SK-N-MC (cell line): ENCODE measurements around the gene HSPA14.

Experiments
- EZH2 ChIP-seq: fragments of 200-600 bp; sonication (generic); IDR thresholded peaks from one replicate; pipeline ENCODE4 v1.6.1; 2017; ENCODE audit warnings: antibody characterized with exemption
- FOXP2 ChIP-seq: optimal IDR thresholded peaks from 2 replicates; pipeline ENCODE3; 2011; ENCODE audit warnings: mild to moderate bottlenecking, moderate library complexity; ENCODE audit not compliant: insufficient read depth; ENCODE audit errors: extremely low read length, control extremely low read depth
- POLR2AphosphoS5 ChIP-seq: IDR thresholded peaks from 2 replicates; pipeline ENCODE4 v1.6.1; 2012; ENCODE audit warnings: mild to moderate bottlenecking, low read depth, low read length, borderline replicate concordance

GRCh38 chr10:14821635-14822375, 16.3 kb upstream of the HSPA14 start:
- TF ChIP-seq EZH2 (no peak), POLR2AphosphoS5 (no peak), FOXP2 (no peak)
